Lower leg skin (tissue), 3 donors: Measurements from ENCODE around the gene NOL3.

Source experiments
- POLR2A ChIP-seq, 2 donors: fragments of 450-650 bp; IDR thresholded peaks; one replicate each; pipeline ENCODE4 v1.6.1; 2016 to 2017; ENCODE audit warnings: antibody characterized with exemption in 2 of 2, mild to moderate bottlenecking in 1 of 2, moderate library complexity in 1 of 2
- TF ChIP-seq, protein P1 (sequence below), 3 donors: fragments of 450-650 bp; IDR thresholded peaks; one replicate each; pipeline ENCODE4 v1.5.1; 2016; ENCODE audit warnings: antibody characterized with exemption in 3 of 3, mild to moderate bottlenecking in 3 of 3, moderate library complexity in 2 of 3

DNA sequence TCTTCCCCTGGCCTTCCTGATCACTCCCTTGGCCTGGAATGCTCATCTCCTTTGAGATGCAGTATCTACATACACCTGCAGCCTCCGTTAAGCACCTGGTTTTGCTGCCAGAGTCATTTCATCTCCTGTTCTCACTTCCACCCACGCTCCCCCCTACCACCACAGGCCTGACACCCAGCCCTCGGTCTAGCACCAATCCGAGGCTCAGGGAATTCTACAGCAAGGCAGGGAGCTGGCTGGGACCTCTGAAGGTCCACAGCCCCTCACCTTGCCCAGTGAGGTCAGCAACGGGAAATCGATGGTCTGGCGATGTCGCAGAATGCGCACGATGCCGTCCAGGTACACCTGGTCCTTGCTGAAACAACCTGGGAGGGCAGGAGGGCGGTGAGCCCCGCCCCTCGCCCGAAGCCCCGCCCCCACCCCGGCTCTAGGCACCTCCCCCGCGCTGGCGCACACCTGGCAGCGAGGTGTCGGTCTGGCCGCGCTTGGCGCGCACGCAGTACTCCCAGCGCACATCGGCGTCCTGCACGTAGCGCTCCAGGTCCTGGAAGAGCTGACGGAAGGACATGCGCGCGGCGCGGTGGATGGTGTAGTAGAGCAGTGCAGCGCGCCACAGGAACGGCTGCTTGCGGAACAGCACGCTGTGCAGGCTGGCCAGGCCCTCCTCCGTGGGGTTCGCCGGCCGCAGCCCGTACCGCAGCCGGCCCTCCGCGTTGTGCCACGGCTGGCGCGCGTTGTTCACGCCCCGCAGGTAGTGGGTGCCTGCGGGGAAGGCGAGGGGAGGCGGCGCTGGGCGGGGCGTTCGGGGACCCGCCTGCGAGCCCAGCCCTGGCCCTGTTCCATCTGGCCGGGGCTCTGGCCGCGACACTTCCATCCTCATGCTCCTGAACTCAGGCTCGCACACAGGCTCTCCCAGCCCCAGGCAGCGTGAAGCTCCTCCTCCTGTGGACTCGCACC is 7.7 kb downstream of the NOL3 start:
- no peak for TF ChIP-seq POLR2A (IDR thresholded peaks at IDR 0.05)
- TF ChIP-seq, protein P1, sequence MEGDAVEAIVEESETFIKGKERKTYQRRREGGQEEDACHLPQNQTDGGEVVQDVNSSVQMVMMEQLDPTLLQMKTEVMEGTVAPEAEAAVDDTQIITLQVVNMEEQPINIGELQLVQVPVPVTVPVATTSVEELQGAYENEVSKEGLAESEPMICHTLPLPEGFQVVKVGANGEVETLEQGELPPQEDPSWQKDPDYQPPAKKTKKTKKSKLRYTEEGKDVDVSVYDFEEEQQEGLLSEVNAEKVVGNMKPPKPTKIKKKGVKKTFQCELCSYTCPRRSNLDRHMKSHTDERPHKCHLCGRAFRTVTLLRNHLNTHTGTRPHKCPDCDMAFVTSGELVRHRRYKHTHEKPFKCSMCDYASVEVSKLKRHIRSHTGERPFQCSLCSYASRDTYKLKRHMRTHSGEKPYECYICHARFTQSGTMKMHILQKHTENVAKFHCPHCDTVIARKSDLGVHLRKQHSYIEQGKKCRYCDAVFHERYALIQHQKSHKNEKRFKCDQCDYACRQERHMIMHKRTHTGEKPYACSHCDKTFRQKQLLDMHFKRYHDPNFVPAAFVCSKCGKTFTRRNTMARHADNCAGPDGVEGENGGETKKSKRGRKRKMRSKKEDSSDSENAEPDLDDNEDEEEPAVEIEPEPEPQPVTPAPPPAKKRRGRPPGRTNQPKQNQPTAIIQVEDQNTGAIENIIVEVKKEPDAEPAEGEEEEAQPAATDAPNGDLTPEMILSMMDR (IDR thresholded peaks at IDR 0.05): no peak
